HG02763 (cell line): ENCODE data around the gene BRCC3.
"Not testable (repeated sequence)": the region's sequence is repeated elsewhere in the genome, so short reads cannot be mapped to it uniquely, and the experiment has no call there.

ENCODE experiments used
- ATAC-seq: cut with Tn5 transposase; IDR thresholded peaks from one replicate; pipeline ENCODE4 v1.9.1; 2021; ENCODE audit warnings: mild to moderate bottlenecking, moderate library complexity; ENCODE audit not compliant: unreplicated experiment

BRCC3 gene

GRCh38 chrX:155143959-155144548 lies 72.7 kb downstream of the BRCC3 start:
- ATAC-seq = no peak

- no peak for ATAC-seq
Measured at GRCh38 chrX:155144926-155145325, 73.6 kb downstream of the BRCC3 start.

- not testable (repeated sequence) for ATAC-seq
Measured at GRCh38 chrX:155147612-155148011, 76.3 kb downstream of the BRCC3 start.

GRCh38 chrX:155148166-155148565 lies 76.9 kb downstream of the BRCC3 start:
- ATAC-seq = not testable (repeated sequence)

- ATAC-seq = no peak
Measured at GRCh38 chrX:155148724-155149537, 77.6 kb downstream of the BRCC3 start.

- ATAC-seq = no peak
Measured at GRCh38 chrX:155169881-155170280, 98.6 kb downstream of the BRCC3 start.
